ENCODE results near the gene PACRGL.
"Not testable (repeated sequence)": the region's sequence is repeated elsewhere in the genome, so short reads cannot be mapped to it uniquely, and the experiment has no call there.

PACRGL gene

GRCh38 chr4:20724915-20725314, 24.7 kb downstream of the PACRGL start:
- DNase-seq: no peak

GRCh38 chr4:20735931-20736330, 35.7 kb downstream of the PACRGL start:
- DNase-seq: no peak

GRCh38 chr4:20746000-20746399, 45.7 kb downstream of the PACRGL start:
- not testable (repeated sequence) for DNase-seq

- DNase-seq: no peak
These were observed 52.4 kb downstream of the PACRGL start for GRCh38 chr4:20752641-20753040.

- no peak for DNase-seq
These were observed 53.8 kb downstream of the PACRGL start for GRCh38 chr4:20754036-20754435.

- no peak for DNase-seq
These were observed 59.8 kb downstream of the PACRGL start for GRCh38 chr4:20760053-20760452.

- no peak for DNase-seq
These were observed 61.1 kb downstream of the PACRGL start for GRCh38 chr4:20761382-20761781.

- no peak for DNase-seq
These were observed 61.6 kb downstream of the PACRGL start for GRCh38 chr4:20761826-20762225.

- DNase-seq: no peak
These were observed 64.2 kb downstream of the PACRGL start for GRCh38 chr4:20764366-20764992.

GRCh38 chr4:20773144-20773997, 73.1 kb downstream of the PACRGL start:
- peak in 1 of 5 donors; percentile 10 for DNase-seq

- DNase-seq: no peak
These were observed 78.6 kb downstream of the PACRGL start for GRCh38 chr4:20778896-20779295.

- not testable (repeated sequence) for DNase-seq
These were observed 82.9 kb downstream of the PACRGL start for GRCh38 chr4:20783134-20783533.

- DNase-seq: no peak
These were observed 87.8 kb downstream of the PACRGL start for GRCh38 chr4:20787940-20788665.
